Right renal pelvis (tissue), 4 donors: ENCODE measurements around the gene RASSF8. TPM values are rescaled to one million over a fixed set of nuclear protein-coding genes. Genes with fewer than 3 reads are reported as not detected.

ENCODE experiments used
- DNase-seq, 4 donors: peaks; one replicate each; pipeline ENCODE4 v3.0.0-alpha.2; 2013; ENCODE audit warnings: low read depth in 4 of 4, low spot score in 3 of 4, missing footprints in 1 of 4
- polyA plus RNA-seq, 4 donors: library from polyadenylated mRNA; unstranded; fragments of 120-200 nt; gene quantifications; one replicate each; pipeline ENCODE4 v1.2.1, GENCODE V29; 2013; ENCODE audit not compliant: insufficient read length in 4 of 4

Gene RASSF8
- polyA plus RNA-seq, 4 donors = 59.5 to 85.8 (median 69.3) TPM

DNA sequence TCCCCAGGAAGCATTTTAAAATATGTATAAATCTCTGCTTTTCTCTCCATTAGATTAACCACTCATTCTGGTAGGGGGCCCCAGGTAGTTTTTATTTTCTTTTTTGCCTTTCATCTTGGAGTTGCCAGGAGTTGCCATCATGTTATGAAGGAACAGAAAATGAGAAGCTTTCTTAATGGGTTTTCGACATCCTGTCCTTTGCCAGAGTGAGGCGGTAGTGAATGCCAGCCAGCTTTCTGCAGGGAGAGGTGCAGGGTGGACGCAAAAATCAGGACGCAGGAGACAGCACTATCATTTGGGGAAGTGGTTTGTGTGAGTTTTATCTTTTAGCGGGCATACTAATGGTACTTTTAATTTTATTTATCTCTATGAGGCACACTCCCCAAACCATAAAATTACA is 1.7 kb downstream of the RASSF8 start:
- no peak for DNase-seq

- DNase-seq = no peak
Observed at GRCh38 chr12:25960961-25961360, 2.5 kb downstream of the RASSF8 start.

- no peak for DNase-seq
Observed at GRCh38 chr12:25962932-25963525, 4.5 kb downstream of the RASSF8 start.

DNA sequence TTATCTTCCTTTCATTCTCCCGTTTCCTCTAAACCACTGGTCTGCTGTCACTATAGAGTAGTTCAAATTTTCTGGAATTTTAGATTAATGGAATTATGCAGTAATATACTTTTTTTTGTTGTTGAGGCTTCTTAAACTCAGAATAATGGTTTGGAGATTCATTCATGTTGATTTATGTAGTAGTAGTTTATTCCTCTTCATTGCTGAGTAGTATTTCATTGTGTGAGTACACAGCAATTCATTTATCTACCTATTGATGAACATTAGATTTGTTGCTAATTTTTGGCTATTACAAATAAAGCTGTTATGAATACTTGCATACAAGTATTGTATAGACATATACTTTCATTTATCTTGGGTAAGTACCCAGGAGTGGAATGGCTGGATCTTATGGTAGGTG is 7.2 kb downstream of the RASSF8 start:
- no peak for DNase-seq

GRCh38 chr12:25970082-25970481 is 11.6 kb downstream of the RASSF8 start:
- DNase-seq = no peak

DNA sequence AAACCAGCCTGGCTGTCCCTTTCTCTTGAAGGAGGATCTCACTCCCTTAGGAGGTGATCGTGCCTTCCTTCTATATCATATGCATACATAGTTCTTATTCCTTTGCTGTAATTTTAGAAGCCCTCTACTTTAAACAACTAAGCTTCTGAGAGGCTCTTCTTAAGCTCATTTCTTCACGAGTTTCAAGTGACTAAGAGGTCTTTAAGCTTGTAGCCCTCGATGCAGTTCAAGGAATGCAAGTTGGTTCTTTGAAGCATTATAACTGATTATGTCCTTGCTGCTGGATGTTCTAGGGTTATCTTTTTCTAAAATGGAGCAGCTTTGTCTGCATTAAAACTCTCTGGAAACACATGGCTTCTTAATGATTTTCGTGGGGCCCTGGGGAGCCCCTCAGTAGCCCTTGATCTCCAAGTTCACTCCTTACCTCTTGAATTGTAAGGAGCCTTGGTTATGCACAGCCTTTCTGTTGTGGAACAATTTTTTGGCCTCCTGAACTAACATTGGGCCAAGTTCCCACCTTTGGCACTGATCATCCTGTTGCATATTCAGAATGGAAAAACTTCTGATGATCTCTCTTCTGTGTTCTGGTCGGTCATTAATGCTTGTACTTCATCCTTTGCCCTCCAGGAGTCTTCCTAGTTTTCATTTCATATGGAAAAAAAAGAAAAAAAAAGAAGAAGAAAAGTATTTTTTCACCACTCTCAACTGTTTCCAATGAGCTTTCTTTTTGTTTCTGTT is 12.6 kb downstream of the RASSF8 start:
- DNase-seq = no peak

DNA sequence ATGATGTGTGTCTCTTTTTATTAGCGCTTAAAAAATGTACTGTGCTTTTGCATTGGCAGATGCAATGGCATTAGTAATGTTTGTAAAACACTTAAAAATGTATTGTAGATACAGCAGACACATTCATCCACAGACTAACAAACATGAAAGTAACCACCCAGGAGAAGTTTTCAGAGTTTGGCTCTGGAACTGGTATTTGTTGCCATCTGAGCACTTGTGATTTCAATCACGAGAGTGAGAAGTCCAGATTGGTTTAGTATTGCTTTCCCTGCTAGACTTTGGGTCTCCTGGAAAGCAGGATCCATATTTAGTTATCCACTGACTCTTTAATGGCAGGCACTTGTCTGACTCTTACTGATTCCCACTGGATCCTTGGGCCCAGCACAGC is 13.2 kb downstream of the RASSF8 start:
- no peak for DNase-seq

DNA sequence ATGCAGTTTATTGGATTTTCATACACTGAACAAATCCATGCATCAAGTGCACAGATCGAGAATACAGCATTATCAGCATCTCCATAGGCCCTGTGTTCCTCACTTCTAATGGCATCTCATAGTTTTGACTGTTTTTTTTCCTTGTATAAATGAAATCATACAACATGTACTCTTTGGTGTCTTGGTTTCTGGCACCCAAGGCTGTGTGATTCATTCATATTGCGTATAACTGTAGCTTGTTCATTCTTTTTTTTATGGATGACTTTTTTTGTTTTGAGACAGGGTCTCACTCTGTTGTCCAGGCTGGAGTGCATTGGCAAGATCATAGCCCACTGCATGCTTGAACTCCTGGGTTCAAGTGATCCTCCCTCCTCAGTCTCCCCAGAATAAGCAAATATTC is 14.3 kb downstream of the RASSF8 start:
- DNase-seq = no peak

GRCh38 chr12:25975179-25975578 is 16.7 kb downstream of the RASSF8 start:
- DNase-seq = no peak

DNA sequence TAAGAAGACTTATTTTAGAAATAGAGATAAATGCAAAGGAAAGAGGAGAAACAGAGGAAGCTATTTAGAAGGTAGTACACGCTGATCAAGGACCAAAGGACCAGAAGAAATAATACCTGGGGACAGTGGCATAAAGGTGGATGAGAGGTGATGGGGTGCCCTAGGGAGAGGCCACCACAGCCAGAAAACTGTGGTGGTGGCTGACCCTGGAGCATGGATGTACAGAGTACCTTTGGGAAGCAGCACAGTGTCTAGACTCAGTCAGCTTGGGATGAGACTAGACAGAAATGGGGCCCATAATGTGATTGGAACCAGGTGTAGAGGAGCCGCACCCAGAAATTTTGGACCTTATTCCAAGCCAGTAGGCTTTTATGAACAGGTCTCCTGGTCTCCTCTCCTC is 17.2 kb downstream of the RASSF8 start:
- DNase-seq = no peak

GRCh38 chr12:25976289-25976688 is 17.8 kb downstream of the RASSF8 start:
- no peak for DNase-seq

GRCh38 chr12:25977047-25977446 is 18.6 kb downstream of the RASSF8 start:
- no peak for DNase-seq

- DNase-seq = no peak
Observed at GRCh38 chr12:25979059-25979458, 20.6 kb downstream of the RASSF8 start.

- no peak for DNase-seq
Observed at GRCh38 chr12:25979563-25979962, 21.1 kb downstream of the RASSF8 start.

DNA sequence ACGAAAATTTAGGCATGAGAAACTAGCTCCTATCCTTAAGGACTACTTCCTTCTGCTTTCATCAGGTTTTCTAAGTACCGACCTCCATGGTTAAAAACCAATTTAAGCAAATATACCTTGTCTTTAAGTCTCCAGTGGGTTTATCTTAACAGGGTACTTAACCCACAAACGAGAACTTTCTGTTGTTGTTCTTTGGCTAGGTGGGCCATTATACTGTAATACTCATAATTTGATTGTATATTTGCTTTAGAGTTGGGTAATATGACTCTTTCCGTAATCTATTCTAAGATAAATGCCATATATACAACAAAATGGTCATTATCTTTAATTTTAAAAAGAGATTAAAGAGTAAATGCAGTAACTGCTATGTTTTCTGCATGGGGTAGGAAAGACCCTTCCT is 21.6 kb downstream of the RASSF8 start:
- no peak for DNase-seq

DNA sequence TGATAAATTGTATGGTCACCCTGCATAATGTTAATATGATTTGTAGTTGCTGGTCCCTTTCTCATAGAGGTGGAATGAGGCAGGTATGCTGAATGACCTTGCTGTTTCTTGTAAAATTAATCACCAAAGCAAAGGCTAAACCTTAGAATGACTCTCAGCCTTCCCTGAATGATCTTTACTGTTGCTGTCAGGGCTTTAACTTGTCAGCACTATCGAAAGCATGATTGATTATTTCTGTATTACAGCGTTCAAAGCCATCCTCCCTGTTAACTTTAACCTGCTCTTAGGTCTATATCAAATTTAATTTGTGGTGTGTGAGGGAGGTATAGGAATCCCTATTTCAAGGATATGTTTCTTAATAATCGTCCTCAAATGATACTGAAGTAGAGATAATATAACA is 23.1 kb downstream of the RASSF8 start:
- no peak for DNase-seq

DNA sequence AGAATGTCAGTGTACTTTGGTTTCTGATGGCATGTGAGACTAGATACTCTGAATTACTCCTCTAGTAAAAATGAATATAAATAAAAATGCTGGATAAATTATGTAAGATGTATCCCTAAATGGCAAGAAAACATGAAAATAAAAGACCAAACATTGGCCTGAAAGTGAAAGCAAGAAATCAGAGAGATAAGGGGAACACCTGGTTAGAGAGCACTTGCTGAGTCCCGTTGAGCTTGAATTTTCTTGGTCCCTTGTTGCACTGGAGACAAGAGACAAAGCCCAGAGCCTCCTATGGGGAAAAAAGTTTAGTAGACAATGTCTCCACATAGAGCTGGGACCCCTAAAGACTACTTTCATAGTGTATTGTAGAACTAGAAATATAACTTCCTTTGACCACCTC is 23.9 kb downstream of the RASSF8 start:
- DNase-seq = no peak

DNA sequence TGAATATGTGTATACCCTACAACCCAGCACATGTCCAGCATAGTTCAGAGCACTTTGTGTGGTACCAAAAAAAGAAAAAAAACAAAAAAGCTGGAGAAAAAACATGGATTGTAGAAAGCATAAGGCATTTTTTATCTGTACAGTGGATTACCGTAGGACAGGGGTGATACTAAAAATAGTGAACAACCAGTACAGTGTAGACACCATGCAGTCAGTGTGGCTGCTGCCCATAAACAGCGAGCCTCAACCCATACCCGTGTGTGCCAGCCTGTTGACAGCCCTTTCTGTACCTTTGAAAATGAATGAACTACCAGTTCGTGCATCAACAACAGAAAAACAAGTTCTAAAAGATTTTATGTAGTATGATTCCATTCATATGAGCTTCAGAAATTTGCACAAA is 25.1 kb downstream of the RASSF8 start:
- DNase-seq = no peak

- DNase-seq = no peak
Observed at GRCh38 chr12:25984759-25985158, 26.3 kb downstream of the RASSF8 start.

DNA sequence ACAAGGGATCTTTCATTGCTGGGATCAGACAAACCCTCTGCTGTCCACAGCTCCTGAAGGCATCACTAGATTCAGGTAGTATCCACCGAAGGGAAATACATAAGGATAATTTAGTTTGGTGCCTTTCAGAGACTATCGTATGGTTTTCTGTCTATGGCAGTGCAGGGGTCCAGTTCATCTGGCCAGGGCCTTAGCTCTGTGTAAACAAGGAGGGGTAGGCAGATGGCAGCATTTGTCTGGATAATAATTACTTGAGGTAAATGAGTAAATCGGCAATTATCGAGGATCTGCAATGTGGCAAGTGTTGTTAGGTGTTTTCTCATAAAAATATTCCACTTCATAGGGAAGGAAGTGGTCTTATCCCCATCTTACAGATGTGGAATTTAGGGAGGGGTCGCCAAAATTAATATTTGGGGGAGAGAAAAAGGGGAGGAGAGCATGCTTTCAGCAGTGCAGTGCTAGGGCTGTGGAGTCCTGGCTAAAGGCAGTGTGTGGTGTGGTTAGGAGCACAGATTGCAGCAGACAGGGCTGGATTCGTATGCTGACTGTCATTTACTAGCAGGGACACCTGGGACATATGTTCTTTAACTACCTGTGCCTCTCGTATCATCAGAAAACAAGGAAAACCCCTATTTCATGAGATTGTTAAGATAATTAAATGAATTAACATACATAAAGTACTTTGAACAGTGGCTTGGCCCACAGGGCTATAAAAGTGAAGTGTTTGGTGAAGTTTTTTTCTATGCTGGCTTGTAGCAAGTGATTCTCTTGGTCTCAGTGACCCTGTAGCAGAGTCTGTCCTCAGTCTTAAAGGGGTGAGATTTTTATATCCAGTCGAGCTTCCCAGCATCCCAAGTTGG is 27.1 kb downstream of the RASSF8 start:
- DNase-seq = no peak

DNA sequence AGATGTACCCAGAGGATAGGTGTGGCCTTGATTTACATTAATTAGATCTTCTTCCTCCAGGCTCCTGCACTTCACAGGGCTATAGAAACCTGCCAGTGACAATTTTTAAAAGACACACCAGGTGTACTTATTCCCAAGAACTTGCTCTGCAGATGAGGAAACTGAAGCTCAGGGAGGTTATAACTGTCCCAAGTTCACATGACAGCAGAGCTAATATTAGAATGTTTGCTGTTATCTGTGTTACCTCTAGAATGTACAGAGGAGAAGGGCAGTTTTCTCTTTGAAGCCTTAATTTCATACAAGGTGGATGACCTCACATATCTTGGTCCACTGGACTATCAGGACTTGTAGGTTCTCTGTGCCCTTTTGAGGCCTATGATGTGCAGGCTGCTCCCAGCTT is 27.7 kb downstream of the RASSF8 start:
- no peak for DNase-seq

DNA sequence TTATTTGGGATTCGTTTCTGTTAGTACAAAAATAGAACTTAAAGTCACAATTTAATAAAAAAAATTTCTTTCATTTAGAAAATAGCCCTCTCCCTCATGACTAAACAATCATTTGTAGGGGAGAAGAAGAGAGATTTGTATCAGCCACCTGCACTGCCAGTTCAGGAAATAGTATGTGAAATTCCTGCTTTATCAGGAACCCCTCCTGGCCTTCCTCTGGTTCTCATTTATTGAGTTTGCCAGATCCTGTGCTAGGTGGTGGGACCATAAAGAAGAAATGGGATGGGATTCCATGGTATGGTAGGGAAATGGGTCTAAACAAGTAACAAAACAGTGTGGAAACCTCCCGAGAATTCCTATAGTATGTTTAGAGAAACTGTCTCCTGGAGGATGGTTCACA is 30.0 kb downstream of the RASSF8 start:
- DNase-seq = no peak
